Left ventricle myocardium inferior (tissue), 1 donor: ENCODE data around the gene CD3G. TPM values are rescaled to one million over a fixed set of nuclear protein-coding genes. Genes with fewer than 3 reads are reported as not detected.

Source experiments
- DNase-seq: peaks from one replicate; pipeline ENCODE4 v3.0.0-alpha.2; 2020
- H3K27ac ChIP-seq: fragments of 200-600 bp; replicated peaks from 2 replicates; pipeline ENCODE4 v1.8.0; 2021
- H3K27me3 ChIP-seq: fragments of 200-600 bp; 2 replicates; pipeline ENCODE4 v1.8.0; 2021; ENCODE audit warnings: low read depth
- H3K36me3 ChIP-seq: fragments of 200-600 bp; 2 replicates; pipeline ENCODE4 v1.8.0; 2021
- H3K4me1 ChIP-seq: fragments of 200-600 bp; 2 replicates; pipeline ENCODE4 v1.8.0; 2021
- H3K4me3 ChIP-seq: fragments of 200-600 bp; 2 replicates; pipeline ENCODE4 v1.8.0; 2021; ENCODE audit warnings: mild to moderate bottlenecking, moderate library complexity
- H3K9me3 ChIP-seq: fragments of 200-600 bp; replicated peaks from 2 replicates; pipeline ENCODE4 v1.8.0; 2021
- CTCF ChIP-seq: fragments of 200-600 bp; IDR thresholded peaks from 2 replicates; pipeline ENCODE4 v1.8.0; 2021; ENCODE audit warnings: antibody characterized with exemption, mild to moderate bottlenecking, borderline replicate concordance
- intact Hi-C: fragments of 100-400 bp; cut with micrococcal nuclease; formaldehyde crosslinking; loops from one replicate; pipeline ENCODE4 v1.11.0; 2022
- total RNA-seq: library from RNA; stranded (reverse); fragmentation: NEBNext Ultra II Directional; extraction: Animal tissue kit (Norgen Biotek cat#: 25700); gene quantifications from one replicate; pipeline ENCODE4 v1.2.1, GENCODE V29; 2021
- donor health status: DM: no; HTN: yes; CAD: no; lungs with severe emphysema.

Gene CD3G
- total RNA-seq, 1 donor from 2014 or later: 0.16 TPM

- no peaks in the 10 kb centered on the region for H3K36me3 ChIP-seq
- H3K4me3 ChIP-seq: no peak overlapping the region
- DNase-seq: no peak
- intact Hi-C loops: no loop called here
- TF ChIP-seq CTCF: no peak
- no peak overlapping the region for H3K27ac ChIP-seq
- H3K4me1 ChIP-seq: no peaks in the 10 kb centered on the region
- peaks cover 54% of the 10 kb centered on the region for H3K27me3 ChIP-seq
- no peaks in the 10 kb centered on the region for H3K9me3 ChIP-seq
These were observed 5.3 kb downstream of the CD3G start for GRCh38 chr11:118349475-118349874.

GRCh38 chr11:118353084-118353710 is 9.1 kb downstream of the CD3G start:
- intact Hi-C loops: loop anchor here (10.0 kb wide), 1 partner anchor 158 kb away; no protein-coding TSS in a partner anchor
- TF ChIP-seq CTCF: peak; percentile 65
- H3K4me1 ChIP-seq: no peaks in the 10 kb centered on the region
- no peak overlapping the region for H3K4me3 ChIP-seq
- H3K27ac ChIP-seq: no peak overlapping the region
- DNase-seq: no peak
- H3K9me3 ChIP-seq: no peaks in the 10 kb centered on the region
- H3K27me3 ChIP-seq: peaks cover 28% of the 10 kb centered on the region
- H3K36me3 ChIP-seq: no peaks in the 10 kb centered on the region

GRCh38 chr11:118358071-118358470 is 13.9 kb downstream of the CD3G start:
- Histone ChIP-seq H3K9me3 (no peaks in the 10 kb centered on the region), H3K27ac (no peak overlapping the region), H3K4me3 (no peak overlapping the region), H3K4me1 (peaks cover 34% of the 10 kb centered on the region), H3K27me3 (no peaks in the 10 kb centered on the region), H3K36me3 (no peaks in the 10 kb centered on the region)
- intact Hi-C loops: loop anchor here (10.0 kb wide), 1 partner anchor 163 kb away; no protein-coding TSS in a partner anchor
- DNase-seq: no peak
- no peak for TF ChIP-seq CTCF

- peak within 1 kb of the TSS; percentile 89 for H3K4me3 ChIP-seq
- H3K4me1 ChIP-seq: peaks cover 42% of the 10 kb centered on the region
- intact Hi-C loops: loop anchor here (10.0 kb wide), 1 partner anchor 165 kb away; no protein-coding TSS in a partner anchor
- H3K27ac ChIP-seq: peak within 1 kb of the TSS; percentile 76
- peak; percentile 96 for DNase-seq
- no peaks in the 10 kb centered on the region for H3K9me3 ChIP-seq
- no peaks in the 10 kb centered on the region for H3K27me3 ChIP-seq
- no peak for TF ChIP-seq CTCF
- H3K36me3 ChIP-seq: peaks cover under 1% of the 10 kb centered on the region
These were observed 15.3 kb downstream of the CD3G start, which contains the start of gene UBE4A for GRCh38 chr11:118359295-118359958. Gene UBE4A, plus strand, starts transcription at chr11:118359600. Its CDS starts 5,481 bp downstream, at chr11:118365081.

- intact Hi-C loops: no loop called here
- no peak for DNase-seq
- Histone ChIP-seq H3K36me3 (peaks cover 53% of the 10 kb centered on the region), H3K4me1 (peaks cover 65% of the 10 kb centered on the region), H3K9me3 (no peaks in the 10 kb centered on the region), H3K27me3 (no peaks in the 10 kb centered on the region), H3K27ac (peak overlapping the region; percentile 90), H3K4me3 (no peak overlapping the region)
- TF ChIP-seq CTCF: no peak
These were observed 20.9 kb downstream of the CD3G start for GRCh38 chr11:118364956-118365615.
